ENCODE data around the gene FBXL4.

DNA sequence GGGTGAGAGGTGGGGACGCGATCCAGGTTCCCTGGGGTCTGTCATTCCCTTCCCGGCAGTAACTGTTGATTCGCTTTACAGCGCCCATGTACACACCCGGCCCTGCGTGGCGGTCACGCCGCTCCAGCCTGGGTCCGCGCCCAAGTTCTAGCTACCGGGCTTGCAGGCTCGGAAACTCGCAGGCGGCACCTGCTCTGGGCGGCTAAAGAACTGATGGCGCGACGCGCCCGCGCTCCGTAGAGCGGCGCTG lies 114.8 kb downstream of the FBXL4 start:
- TF ChIP-seq POLR2AphosphoS5 (IDR thresholded peaks at IDR 0.05; ENCODE audit: low read depth) (no peak), SPI1 (IDR thresholded peaks at IDR 0.05; ENCODE audit: borderline replicate concordance, low read depth) (no peak)
- TF ChIP-seq, protein P1, sequence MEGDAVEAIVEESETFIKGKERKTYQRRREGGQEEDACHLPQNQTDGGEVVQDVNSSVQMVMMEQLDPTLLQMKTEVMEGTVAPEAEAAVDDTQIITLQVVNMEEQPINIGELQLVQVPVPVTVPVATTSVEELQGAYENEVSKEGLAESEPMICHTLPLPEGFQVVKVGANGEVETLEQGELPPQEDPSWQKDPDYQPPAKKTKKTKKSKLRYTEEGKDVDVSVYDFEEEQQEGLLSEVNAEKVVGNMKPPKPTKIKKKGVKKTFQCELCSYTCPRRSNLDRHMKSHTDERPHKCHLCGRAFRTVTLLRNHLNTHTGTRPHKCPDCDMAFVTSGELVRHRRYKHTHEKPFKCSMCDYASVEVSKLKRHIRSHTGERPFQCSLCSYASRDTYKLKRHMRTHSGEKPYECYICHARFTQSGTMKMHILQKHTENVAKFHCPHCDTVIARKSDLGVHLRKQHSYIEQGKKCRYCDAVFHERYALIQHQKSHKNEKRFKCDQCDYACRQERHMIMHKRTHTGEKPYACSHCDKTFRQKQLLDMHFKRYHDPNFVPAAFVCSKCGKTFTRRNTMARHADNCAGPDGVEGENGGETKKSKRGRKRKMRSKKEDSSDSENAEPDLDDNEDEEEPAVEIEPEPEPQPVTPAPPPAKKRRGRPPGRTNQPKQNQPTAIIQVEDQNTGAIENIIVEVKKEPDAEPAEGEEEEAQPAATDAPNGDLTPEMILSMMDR (IDR thresholded peaks at IDR 0.05; ENCODE audit: insufficient read depth, low read length) = no peak
- TF ChIP-seq, protein P2, sequence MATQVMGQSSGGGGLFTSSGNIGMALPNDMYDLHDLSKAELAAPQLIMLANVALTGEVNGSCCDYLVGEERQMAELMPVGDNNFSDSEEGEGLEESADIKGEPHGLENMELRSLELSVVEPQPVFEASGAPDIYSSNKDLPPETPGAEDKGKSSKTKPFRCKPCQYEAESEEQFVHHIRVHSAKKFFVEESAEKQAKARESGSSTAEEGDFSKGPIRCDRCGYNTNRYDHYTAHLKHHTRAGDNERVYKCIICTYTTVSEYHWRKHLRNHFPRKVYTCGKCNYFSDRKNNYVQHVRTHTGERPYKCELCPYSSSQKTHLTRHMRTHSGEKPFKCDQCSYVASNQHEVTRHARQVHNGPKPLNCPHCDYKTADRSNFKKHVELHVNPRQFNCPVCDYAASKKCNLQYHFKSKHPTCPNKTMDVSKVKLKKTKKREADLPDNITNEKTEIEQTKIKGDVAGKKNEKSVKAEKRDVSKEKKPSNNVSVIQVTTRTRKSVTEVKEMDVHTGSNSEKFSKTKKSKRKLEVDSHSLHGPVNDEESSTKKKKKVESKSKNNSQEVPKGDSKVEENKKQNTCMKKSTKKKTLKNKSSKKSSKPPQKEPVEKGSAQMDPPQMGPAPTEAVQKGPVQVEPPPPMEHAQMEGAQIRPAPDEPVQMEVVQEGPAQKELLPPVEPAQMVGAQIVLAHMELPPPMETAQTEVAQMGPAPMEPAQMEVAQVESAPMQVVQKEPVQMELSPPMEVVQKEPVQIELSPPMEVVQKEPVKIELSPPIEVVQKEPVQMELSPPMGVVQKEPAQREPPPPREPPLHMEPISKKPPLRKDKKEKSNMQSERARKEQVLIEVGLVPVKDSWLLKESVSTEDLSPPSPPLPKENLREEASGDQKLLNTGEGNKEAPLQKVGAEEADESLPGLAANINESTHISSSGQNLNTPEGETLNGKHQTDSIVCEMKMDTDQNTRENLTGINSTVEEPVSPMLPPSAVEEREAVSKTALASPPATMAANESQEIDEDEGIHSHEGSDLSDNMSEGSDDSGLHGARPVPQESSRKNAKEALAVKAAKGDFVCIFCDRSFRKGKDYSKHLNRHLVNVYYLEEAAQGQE (IDR thresholded peaks at IDR 0.05; ENCODE audit: insufficient replicate concordance, low read depth) = no peak

All from HL-60 (cell line).